Smooth muscle cell (in vitro differentiated cells): ENCODE data around the gene IFNA1. TPM values are rescaled to one million over a fixed set of nuclear protein-coding genes. Genes with fewer than 3 reads are reported as not detected.

Experiments used
- DNase-seq: peaks from one replicate; lab custom pipeline; 2025; ENCODE audit not compliant: unreplicated experiment; lab: John Stamatoyannopoulos, UW
- H2AFZ ChIP-seq: fragments of 200-600 bp; sonication (generic); 2 replicates; pipeline ENCODE4 v1.6.0; 2016; ENCODE audit warnings: antibody characterized with exemption, low read depth, mild to moderate bottlenecking
- H3F3A ChIP-seq: fragments of 200-600 bp; sonication (generic); 2 replicates; pipeline ENCODE4 v1.6.0; 2017; ENCODE audit warnings: antibody characterized with exemption, low read depth
- H3K27ac ChIP-seq: fragments of 200-600 bp; sonication (generic); 2 replicates; pipeline ENCODE4 v1.5.1; 2016; ENCODE audit warnings: low read depth, mild to moderate bottlenecking
- H3K27me3 ChIP-seq: fragments of 200-600 bp; sonication (generic); 2 replicates; pipeline ENCODE4 v1.6.1; 2016; ENCODE audit warnings: low read depth, mild to moderate bottlenecking
- H3K36me3 ChIP-seq: fragments of 200-600 bp; sonication (generic); 2 replicates; pipeline ENCODE4 v1.5.1; 2016; ENCODE audit warnings: low read depth
- H3K4me1 ChIP-seq: fragments of 200-600 bp; sonication (generic); 2 replicates; pipeline ENCODE4 v1.5.1; 2016; ENCODE audit warnings: low read depth
- H3K4me2 ChIP-seq: fragments of 200-600 bp; sonication (generic); 2 replicates; pipeline ENCODE4 v1.6.0; 2016; ENCODE audit warnings: mild to moderate bottlenecking
- H3K4me3 ChIP-seq: fragments of 200-600 bp; sonication (generic); 2 replicates; pipeline ENCODE4 v1.5.1; 2016; ENCODE audit warnings: mild to moderate bottlenecking
- H3K79me2 ChIP-seq: fragments of 200-600 bp; sonication (generic); 2 replicates; pipeline ENCODE4 v1.6.0; 2016; ENCODE audit warnings: low read depth, mild to moderate bottlenecking
- H3K9ac ChIP-seq: fragments of 200-600 bp; sonication (generic); 2 replicates; pipeline ENCODE4 v1.6.0; 2016; ENCODE audit warnings: low read depth
- H3K9me3 ChIP-seq: fragments of 200-600 bp; sonication (generic); replicated peaks from 2 replicates; pipeline ENCODE4 v1.5.1; 2016; ENCODE audit warnings: low read depth
- H4K20me1 ChIP-seq: fragments of 200-600 bp; sonication (generic); 2 replicates; pipeline ENCODE4 v1.6.0; 2016; ENCODE audit warnings: low read depth
- CTCF ChIP-seq: fragments of 200-600 bp; sonication (generic); IDR thresholded peaks from 2 replicates; pipeline ENCODE4 v1.5.1; 2017; ENCODE audit warnings: borderline replicate concordance, mild to moderate bottlenecking, antibody characterized with exemption; ENCODE audit not compliant: insufficient read depth, poor library complexity, severe bottlenecking
- WGBS: methylation state at CpG from one replicate; pipeline ENCODE4 v1.1.7; 2016; ENCODE audit warnings: low lambda C conversion rate; 5-methylcytosine and 5-hydroxymethylcytosine counted together
- polyA plus RNA-seq: library from polyadenylated mRNA; unstranded; fragments of >200 nt; fragmentation: Nextera tagmentation; extraction: Ambion mirVana; gene quantifications from 2 replicates; pipeline ENCODE4 v1.2.1, GENCODE V29; 2016
- total RNA-seq: library from RNA; depleted of rRNA; stranded (reverse); fragments of >200 nt; gene quantifications from 2 replicates; pipeline ENCODE4 v1.2.3, GENCODE V29; 2014

The IFNA1 gene
- total and polyA plus RNA-seq, 2 experiments from 2014 or later = not detected

- Histone ChIP-seq H3F3A (no peaks in the 10 kb centered on the region), H3K27me3 (peaks cover 15% of the 10 kb centered on the region), H3K9ac (no peak overlapping the region), H3K36me3 (no peaks in the 10 kb centered on the region), H3K9me3 (no peaks in the 10 kb centered on the region), H3K4me2 (no peak overlapping the region), H3K4me1 (no peaks in the 10 kb centered on the region), H2AFZ (no peak overlapping the region), H4K20me1 (no peaks in the 10 kb centered on the region), H3K79me2 (no peaks in the 10 kb centered on the region), H3K27ac (no peak overlapping the region), H3K4me3 (no peak overlapping the region)
- 87% methylated on average over 3 of the region's 3 CpGs for WGBS
- TF ChIP-seq CTCF = no peak
- DNase-seq = no peak
Measured at GRCh38 chr9:21404146-21404545, 36.1 kb upstream of the IFNA1 start.

GRCh38 chr9:21408817-21409216 lies 31.4 kb upstream of the IFNA1 start, which contains the start of gene IFNA8:
TSS of gene IFNA8 (plus strand) at chr9:21409117. CDS start at chr9:21409177, 60 bp downstream.
- WGBS = 50% methylated on average over 1 of the region's 1 CpG
- Histone ChIP-seq H3K27me3 (peaks cover 6% of the 10 kb centered on the region), H3K27ac (no peak within 1 kb of the TSS)

GRCh38 chr9:21412107-21412506 lies 28.1 kb upstream of the IFNA1 start:
- Histone ChIP-seq H3K36me3 (no peaks in the 10 kb centered on the region), H3K4me1 (no peaks in the 10 kb centered on the region), H3K79me2 (no peaks in the 10 kb centered on the region), H3K27me3 (no peaks in the 10 kb centered on the region), H3F3A (no peaks in the 10 kb centered on the region), H3K4me2 (no peak overlapping the region), H3K4me3 (no peak overlapping the region), H3K9me3 (no peaks in the 10 kb centered on the region), H3K27ac (no peak overlapping the region), H3K9ac (no peak overlapping the region), H2AFZ (no peak overlapping the region), H4K20me1 (no peaks in the 10 kb centered on the region)
- DNase-seq = no peak
- TF ChIP-seq CTCF = no peak

More at GRCh38 chr9:21408817-21409216, 31.4 kb upstream of the IFNA1 start, which contains the start of gene IFNA8:
- H2AFZ ChIP-seq = no peak within 1 kb of the TSS
- H3K4me2 ChIP-seq = no peak within 1 kb of the TSS
- H3K4me1 ChIP-seq = no peaks in the 10 kb centered on the region
- no peak for DNase-seq
- H3F3A ChIP-seq = no peaks in the 10 kb centered on the region
- H3K79me2 ChIP-seq = no peaks in the 10 kb centered on the region
- H3K4me3 ChIP-seq = no peak within 1 kb of the TSS
- no peak within 1 kb of the TSS for H3K9ac ChIP-seq
- H3K9me3 ChIP-seq = no peaks in the 10 kb centered on the region
- H3K36me3 ChIP-seq = no peaks in the 10 kb centered on the region
- TF ChIP-seq CTCF = no peak
- no peaks in the 10 kb centered on the region for H4K20me1 ChIP-seq

- WGBS = 88% methylated on average over 4 of the region's 4 CpGs
- Histone ChIP-seq H3K9ac (no peak overlapping the region), H3K4me3 (no peak overlapping the region), H2AFZ (no peak overlapping the region), H3K27ac (no peak overlapping the region), H3K4me1 (no peaks in the 10 kb centered on the region), H3F3A (no peaks in the 10 kb centered on the region), H3K4me2 (no peak overlapping the region), H3K79me2 (no peaks in the 10 kb centered on the region), H3K9me3 (no peaks in the 10 kb centered on the region), H3K36me3 (no peaks in the 10 kb centered on the region), H3K27me3 (no peaks in the 10 kb centered on the region), H4K20me1 (no peaks in the 10 kb centered on the region)
- no peak for DNase-seq
- no peak for TF ChIP-seq CTCF
Measured at GRCh38 chr9:21413151-21413550, 27.1 kb upstream of the IFNA1 start.
